ENCODE results near the gene PRKCA.

- no peak for TF ChIP-seq POLR2AphosphoS5 (IDR thresholded peaks at IDR 0.05; ENCODE audit: low read depth, low read length)
- TF ChIP-seq TAF1 (IDR thresholded peaks at IDR 0.05; ENCODE audit: borderline replicate concordance, insufficient read depth, low read length), result no peak
- TF ChIP-seq REST (IDR thresholded peaks at IDR 0.05; ENCODE audit: insufficient read depth in 1 of 2, low read depth in 2 of 2, low read length in 2 of 2), result no peak
- TF ChIP-seq FOXP2 (optimal IDR thresholded peaks at IDR 0.05; ENCODE audit: borderline replicate concordance, extremely low read depth, extremely low read length, insufficient read depth), result no peak
Observed at GRCh38 chr17:66779237-66779606, 476.8 kb downstream of the PRKCA start.
